ENCODE data around the gene YWHAB.

YWHAB gene

GRCh38 chr20:44904377-44904776 is 18.9 kb downstream of the YWHAB start:
- TF ChIP-seq POLR2A (IDR thresholded peaks at IDR 0.05; ENCODE audit: extremely low read depth, insufficient read length) (no peak), MAX (IDR thresholded peaks at IDR 0.05; ENCODE audit: low read depth, low read length) (no peak), MYC (IDR thresholded peaks at IDR 0.05; ENCODE audit: low read depth, low read length) (no peak)
- TF ChIP-seq, protein P1, sequence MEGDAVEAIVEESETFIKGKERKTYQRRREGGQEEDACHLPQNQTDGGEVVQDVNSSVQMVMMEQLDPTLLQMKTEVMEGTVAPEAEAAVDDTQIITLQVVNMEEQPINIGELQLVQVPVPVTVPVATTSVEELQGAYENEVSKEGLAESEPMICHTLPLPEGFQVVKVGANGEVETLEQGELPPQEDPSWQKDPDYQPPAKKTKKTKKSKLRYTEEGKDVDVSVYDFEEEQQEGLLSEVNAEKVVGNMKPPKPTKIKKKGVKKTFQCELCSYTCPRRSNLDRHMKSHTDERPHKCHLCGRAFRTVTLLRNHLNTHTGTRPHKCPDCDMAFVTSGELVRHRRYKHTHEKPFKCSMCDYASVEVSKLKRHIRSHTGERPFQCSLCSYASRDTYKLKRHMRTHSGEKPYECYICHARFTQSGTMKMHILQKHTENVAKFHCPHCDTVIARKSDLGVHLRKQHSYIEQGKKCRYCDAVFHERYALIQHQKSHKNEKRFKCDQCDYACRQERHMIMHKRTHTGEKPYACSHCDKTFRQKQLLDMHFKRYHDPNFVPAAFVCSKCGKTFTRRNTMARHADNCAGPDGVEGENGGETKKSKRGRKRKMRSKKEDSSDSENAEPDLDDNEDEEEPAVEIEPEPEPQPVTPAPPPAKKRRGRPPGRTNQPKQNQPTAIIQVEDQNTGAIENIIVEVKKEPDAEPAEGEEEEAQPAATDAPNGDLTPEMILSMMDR (IDR thresholded peaks at IDR 0.05; ENCODE audit: low read depth, low read length): no peak
- no peak overlapping the region for H3K4me3 ChIP-seq (ENCODE audit: low read depth, low read length)

GRCh38 chr20:44908987-44909871 is 23.7 kb downstream of the YWHAB start:
- DNase-seq (ENCODE audit: low read depth): peak; percentile 12
- H3K4me3 ChIP-seq (ENCODE audit: low read depth, low read length): peak overlapping the region; percentile 40

More at GRCh38 chr20:44904377-44904776, 18.9 kb downstream of the YWHAB start:
- no peak for DNase-seq (ENCODE audit: low read depth)

GRCh38 chr20:44909872-44910689 is 24.6 kb downstream of the YWHAB start, which contains the start of gene PABPC1L:
Gene PABPC1L, plus strand, starts transcription at chr20:44910060. Its CDS starts 84 bp downstream, at chr20:44910144.
- peak; percentile 81 for DNase-seq (ENCODE audit: low read depth)
- H3K4me3 ChIP-seq (ENCODE audit: low read depth, low read length): peak within 1 kb of the TSS; percentile 75
- TF ChIP-seq, protein P1 (IDR thresholded peaks at IDR 0.05; ENCODE audit: low read depth, low read length): no peak
- TF ChIP-seq POLR2A (IDR thresholded peaks at IDR 0.05; ENCODE audit: extremely low read depth, insufficient read length) (peak; percentile 51), MYC (IDR thresholded peaks at IDR 0.05; ENCODE audit: low read depth, low read length) (0 out of 2 replicates have a peak, but pooled peaks have one; percentile 14), MAX (IDR thresholded peaks at IDR 0.05; ENCODE audit: low read depth, low read length) (peak; percentile 30; the same call in 1 of the 2 replicates)

More at GRCh38 chr20:44908987-44909871, 23.7 kb downstream of the YWHAB start:
- no peak for TF ChIP-seq MAX (IDR thresholded peaks at IDR 0.05; ENCODE audit: low read depth, low read length)
- no peak for TF ChIP-seq POLR2A (IDR thresholded peaks at IDR 0.05; ENCODE audit: extremely low read depth, insufficient read length)
- TF ChIP-seq, protein P1 (IDR thresholded peaks at IDR 0.05; ENCODE audit: low read depth, low read length): no peak
- TF ChIP-seq MYC (IDR thresholded peaks at IDR 0.05; ENCODE audit: low read depth, low read length): no peak

GRCh38 chr20:44910690-44911262 is 25.3 kb downstream of the YWHAB start:
- H3K4me3 ChIP-seq (ENCODE audit: low read depth, low read length): peak overlapping the region; percentile 75
- TF ChIP-seq POLR2A (IDR thresholded peaks at IDR 0.05; ENCODE audit: extremely low read depth, insufficient read length): no peak
- no peak for TF ChIP-seq MAX (IDR thresholded peaks at IDR 0.05; ENCODE audit: low read depth, low read length)
- no peak for TF ChIP-seq MYC (IDR thresholded peaks at IDR 0.05; ENCODE audit: low read depth, low read length)
- TF ChIP-seq, protein P1 (IDR thresholded peaks at IDR 0.05; ENCODE audit: low read depth, low read length): no peak
- DNase-seq (ENCODE audit: low read depth): peak; percentile 9

DNA sequence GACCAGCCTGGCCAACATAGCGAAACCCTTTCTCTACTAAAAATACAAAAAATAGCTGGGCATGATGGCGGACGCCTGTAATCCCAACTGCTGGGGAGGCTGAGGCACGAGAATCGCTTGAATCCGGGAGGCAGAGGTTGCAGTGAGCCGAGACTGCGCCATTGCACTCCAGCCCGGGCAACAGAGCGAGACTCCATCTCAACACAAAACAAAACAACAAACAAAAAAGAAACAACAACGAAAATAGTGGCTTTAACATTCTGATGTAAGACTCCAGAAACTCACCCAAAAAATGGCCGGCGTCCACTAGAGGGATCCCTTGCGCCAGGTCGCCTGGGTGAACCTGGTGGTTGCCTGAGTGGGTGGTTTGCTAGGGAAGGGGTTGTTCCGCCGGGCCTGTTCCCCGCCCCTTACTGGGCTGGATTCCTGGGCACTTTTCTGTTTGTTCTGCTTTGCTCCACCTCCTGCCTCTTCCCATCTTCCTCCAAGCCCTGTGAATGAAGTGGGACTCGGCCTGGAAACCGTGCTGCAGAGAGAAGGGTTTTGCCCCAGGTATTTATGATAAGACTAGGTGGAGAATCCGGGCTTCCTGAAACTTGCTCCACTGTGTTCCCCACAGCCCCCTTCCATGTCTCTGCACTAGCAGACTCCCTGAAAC is 25.9 kb downstream of the YWHAB start:
- H3K4me3 ChIP-seq (ENCODE audit: low read depth, low read length): no peak overlapping the region
- TF ChIP-seq, protein P1 (IDR thresholded peaks at IDR 0.05; ENCODE audit: low read depth, low read length): peak; percentile 54
- TF ChIP-seq MAX (IDR thresholded peaks at IDR 0.05; ENCODE audit: low read depth, low read length) (no peak), POLR2A (IDR thresholded peaks at IDR 0.05; ENCODE audit: extremely low read depth, insufficient read length) (no peak), MYC (IDR thresholded peaks at IDR 0.05; ENCODE audit: low read depth, low read length) (peak; percentile 30; the same call in 1 of the 2 replicates)
- peak; percentile 69 for DNase-seq (ENCODE audit: low read depth)
